Right hindlimb (tissue), 1 donor: ENCODE measurements around the gene ARFRP1.
"Not testable (repeated sequence)": the region's sequence is repeated elsewhere in the genome, so short reads cannot be mapped to it uniquely, and the experiment has no call there.

ENCODE experiments used
- DNase-seq: peaks from one replicate; pipeline ENCODE4 v3.0.0-alpha.2; 2018

ARFRP1 gene

GRCh38 chr20:63653041-63653973 lies 54.5 kb downstream of the ARFRP1 start, which contains the start of gene STMN3:
TSS of gene STMN3 (minus strand) at chr20:63653424. CDS start at chr20:63653345, 79 bp downstream.
- peak; percentile 95 for DNase-seq

- peak; percentile 62 for DNase-seq
Observed at GRCh38 chr20:63652192-63652980, 55.4 kb downstream of the ARFRP1 start.

- DNase-seq, result no peak
Observed at GRCh38 chr20:63651942-63652191, 55.9 kb downstream of the ARFRP1 start.

GRCh38 chr20:63650486-63650885 lies 57.3 kb downstream of the ARFRP1 start:
- DNase-seq, result not testable (repeated sequence)

- DNase-seq, result no peak
Observed at GRCh38 chr20:63648895-63649589, 58.7 kb downstream of the ARFRP1 start.
